Measurements from ENCODE around the gene TMEM63A.

- TF ChIP-seq PAX5 (IDR thresholded peaks at IDR 0.05; ENCODE audit: insufficient read depth, low read length, severe bottlenecking) (no peak), POLR2A (IDR thresholded peaks at IDR 0.05; ENCODE audit: low read depth, low read length) (no peak), POLR2AphosphoS5 (IDR thresholded peaks at IDR 0.05; ENCODE audit: low read depth, low read length) (no peak)
These were observed 36.1 kb upstream of the TMEM63A start for GRCh38 chr1:225918280-225918679.

All from GM12891 (cell line).